Measurements from ENCODE around the gene EXOSC9. TPM values are rescaled to one million over a fixed set of nuclear protein-coding genes. Genes with fewer than 3 reads are reported as not detected.

Gene EXOSC9
- total and polyA plus RNA-seq, 4 donors = 9.1 to 17.7 (median 16.8) TPM

DNA sequence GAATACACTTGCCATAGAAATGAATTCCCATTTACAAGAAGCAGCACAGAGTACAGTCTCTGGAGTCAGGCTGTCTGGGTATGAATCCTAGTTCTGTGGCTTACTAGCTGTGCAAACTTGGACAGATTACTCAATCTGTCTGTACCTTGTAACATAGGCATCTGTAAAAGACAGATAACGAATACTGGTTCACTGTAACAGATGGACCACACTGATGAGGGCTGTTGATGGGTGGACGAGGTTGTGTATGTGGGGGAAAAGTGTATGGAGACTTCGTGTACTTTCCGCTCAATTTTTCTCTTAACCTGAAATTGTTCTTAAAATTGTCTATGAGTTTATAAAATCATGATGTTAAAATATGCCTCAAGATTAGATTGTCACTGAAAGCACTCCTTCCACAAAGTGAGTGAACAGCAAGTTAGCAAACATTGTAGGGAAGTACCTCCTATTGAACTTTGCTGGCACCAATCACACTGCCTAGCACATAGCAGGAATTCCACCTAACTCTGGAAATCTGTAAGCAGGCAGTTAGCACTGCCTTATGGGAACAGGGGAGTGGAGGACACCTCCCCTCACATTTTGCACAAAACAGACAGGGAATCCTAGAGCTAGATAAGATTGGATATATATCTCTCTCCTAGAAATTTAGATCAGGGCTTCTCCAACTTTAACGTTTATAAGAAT lies 6.5 kb upstream of the EXOSC9 start:
- intact Hi-C loops (cut with DNase I) = no loop called here
- no peaks in the 10 kb centered on the region for H3K9me3 ChIP-seq (ENCODE audit: control insufficient read depth, low read length)
- no peak overlapping the region for H3K4me3 ChIP-seq (ENCODE audit: low read length in 2 of 2)
- whole genome bisulfite sequencing, 2 donors = 68 to 71% methylated on average over 5 of the region's 5 CpGs
- ATAC-seq (ENCODE audit: low FRiP score) = no peak
- no peak overlapping the region for H3K27ac ChIP-seq (ENCODE audit: low read depth in 1 of 2, low read length in 2 of 2)
- H3K36me3 ChIP-seq (ENCODE audit: control insufficient read depth in 1 of 2, insufficient read depth in 2 of 2, low read length in 1 of 2) = no peaks in the 10 kb centered on the region
- no peaks in the 10 kb centered on the region for H3K4me1 ChIP-seq (ENCODE audit: control insufficient read depth in 1 of 2, insufficient read depth in 2 of 2, low read length in 2 of 2)
- DNase-seq = no peak
- H3K27me3 ChIP-seq (ENCODE audit: control insufficient read depth in 1 of 2, insufficient read depth in 2 of 2, low read length in 1 of 2) = no peaks in the 10 kb centered on the region

DNA sequence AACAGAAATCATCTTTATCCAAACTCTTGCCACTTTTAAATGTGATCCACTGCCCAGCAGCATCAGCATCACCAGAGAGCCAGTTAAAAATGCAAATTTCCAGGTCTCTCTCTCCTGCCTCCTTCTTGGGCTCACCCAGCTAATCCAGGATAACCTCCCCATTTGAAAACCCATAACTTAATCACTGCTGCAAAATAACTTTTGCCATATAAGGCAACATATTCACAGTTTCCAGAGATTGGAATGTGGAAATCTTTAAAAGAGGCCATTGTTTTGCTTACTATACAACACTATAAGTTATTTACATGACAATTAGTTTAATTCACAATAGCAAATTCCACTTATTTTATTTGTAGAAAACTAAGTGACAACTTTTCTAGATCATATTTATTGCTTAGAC lies 4.8 kb upstream of the EXOSC9 start:
- Histone ChIP-seq H3K27me3 (ENCODE audit: control insufficient read depth in 1 of 2, insufficient read depth in 2 of 2, low read length in 1 of 2) (no peaks in the 10 kb centered on the region), H3K36me3 (ENCODE audit: control insufficient read depth in 1 of 2, insufficient read depth in 2 of 2, low read length in 1 of 2) (no peaks in the 10 kb centered on the region), H3K27ac (ENCODE audit: low read depth in 1 of 2, low read length in 2 of 2) (no peak overlapping the region), H3K9me3 (ENCODE audit: control insufficient read depth, low read length) (no peaks in the 10 kb centered on the region), H3K4me3 (ENCODE audit: low read length in 2 of 2) (no peak overlapping the region), H3K4me1 (ENCODE audit: control insufficient read depth in 1 of 2, insufficient read depth in 2 of 2, low read length in 2 of 2) (no peaks in the 10 kb centered on the region)
- DNase-seq = no peak
- no peak for ATAC-seq (ENCODE audit: low FRiP score)
- intact Hi-C loops (cut with DNase I) = no loop called here

DNA sequence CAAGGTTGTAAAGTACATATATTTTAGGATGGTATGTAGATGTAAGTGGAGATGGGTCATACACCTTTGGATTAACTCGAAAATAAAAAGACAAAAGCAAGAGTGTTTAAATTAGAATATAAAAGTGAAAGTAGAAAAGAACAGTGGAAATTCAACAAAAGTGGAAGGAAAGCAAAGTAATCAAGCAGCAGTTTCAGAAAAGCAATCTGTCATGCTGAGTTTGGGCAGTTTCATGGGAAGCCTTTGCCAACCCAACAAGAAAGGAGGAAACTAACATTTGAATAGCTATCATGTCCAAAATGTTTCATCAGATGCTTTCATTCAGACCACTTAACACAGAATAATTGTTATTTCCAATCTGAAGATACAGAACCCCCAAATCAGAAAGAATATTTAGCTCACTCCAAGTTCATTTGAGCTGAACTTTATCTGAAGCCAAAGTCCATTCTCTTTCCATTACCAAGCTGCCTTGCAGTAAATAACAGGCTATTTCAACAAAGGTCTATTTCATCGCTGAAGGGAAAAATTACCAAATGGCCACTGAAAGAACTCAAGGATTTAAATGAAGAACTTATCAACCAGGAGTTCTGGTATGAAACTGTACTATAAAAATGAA lies 1.8 kb upstream of the EXOSC9 start:
- no peaks in the 10 kb centered on the region for H3K36me3 ChIP-seq (ENCODE audit: control insufficient read depth in 1 of 2, insufficient read depth in 2 of 2, low read length in 1 of 2)
- no peak overlapping the region for H3K4me3 ChIP-seq (ENCODE audit: low read length in 2 of 2)
- no peaks in the 10 kb centered on the region for H3K4me1 ChIP-seq (ENCODE audit: control insufficient read depth in 1 of 2, insufficient read depth in 2 of 2, low read length in 2 of 2)
- DNase-seq (no peak), ATAC-seq (ENCODE audit: low FRiP score) (no peak)
- intact Hi-C loops (cut with DNase I) = no loop called here
- 84 to 85% methylated on average over 2 of the region's 2 CpGs for WGBS, 2 donors
- H3K27me3 ChIP-seq (ENCODE audit: control insufficient read depth in 1 of 2, insufficient read depth in 2 of 2, low read length in 1 of 2) = no peaks in the 10 kb centered on the region
- no peak overlapping the region for H3K27ac ChIP-seq (ENCODE audit: low read depth in 1 of 2, low read length in 2 of 2)
- H3K9me3 ChIP-seq (ENCODE audit: control insufficient read depth, low read length) = no peaks in the 10 kb centered on the region

DNA sequence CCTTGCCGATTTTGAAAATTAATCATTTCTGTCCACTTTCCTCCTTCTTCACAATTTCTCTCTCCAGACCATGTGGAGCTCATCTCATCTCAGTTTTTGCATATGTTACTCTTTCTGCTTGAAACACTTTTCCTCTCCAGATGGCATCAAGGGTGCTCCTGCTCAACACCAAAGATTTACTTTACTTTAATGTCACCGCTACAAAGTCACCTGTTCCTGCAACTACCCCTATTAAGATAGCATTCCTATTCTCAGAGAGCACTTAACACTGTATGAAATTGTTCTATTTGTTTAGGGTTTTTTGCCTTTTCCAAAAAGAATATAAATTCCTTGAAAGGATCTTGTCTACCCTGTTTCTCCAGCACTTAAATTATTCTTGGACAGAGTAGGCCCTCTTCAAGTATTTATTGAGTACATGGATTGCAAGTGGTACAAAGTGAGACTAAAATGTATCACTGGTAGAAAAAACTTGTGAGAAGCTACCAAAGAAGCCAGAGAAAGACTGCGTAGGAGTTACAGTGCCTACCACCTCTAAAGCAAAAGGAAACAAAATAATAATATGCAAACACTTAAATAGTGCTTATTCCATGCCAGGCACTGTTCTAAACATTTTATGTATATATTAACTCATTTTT lies 1.1 kb upstream of the EXOSC9 start:
- peak overlapping the region in 1 of 2 donors; percentile 69 for H3K4me3 ChIP-seq (ENCODE audit: low read length in 2 of 2)
- intact Hi-C loops (cut with DNase I) = loop anchor here in 1 of 2 donors (5.0 kb wide), 1 partner anchor 103 kb away; the partner anchor contains the start of gene ANXA5
- no peaks in the 10 kb centered on the region for H3K27me3 ChIP-seq (ENCODE audit: control insufficient read depth in 1 of 2, insufficient read depth in 2 of 2, low read length in 1 of 2)
- WGBS, 2 donors = 82 to 89% methylated on average over 3 of the region's 3 CpGs
- H3K27ac ChIP-seq (ENCODE audit: low read depth in 1 of 2, low read length in 2 of 2) = peak overlapping the region in 1 of 2 donors; percentile 96
- H3K4me1 ChIP-seq (ENCODE audit: control insufficient read depth in 1 of 2, insufficient read depth in 2 of 2, low read length in 2 of 2) = no peaks in the 10 kb centered on the region
- no peak for ATAC-seq (ENCODE audit: low FRiP score)
- peaks cover 0 to 4% of the 10 kb centered on the region in 2 donors for H3K36me3 ChIP-seq (ENCODE audit: control insufficient read depth in 1 of 2, insufficient read depth in 2 of 2, low read length in 1 of 2)
- no peaks in the 10 kb centered on the region for H3K9me3 ChIP-seq (ENCODE audit: control insufficient read depth, low read length)
- no peak for DNase-seq

DNA sequence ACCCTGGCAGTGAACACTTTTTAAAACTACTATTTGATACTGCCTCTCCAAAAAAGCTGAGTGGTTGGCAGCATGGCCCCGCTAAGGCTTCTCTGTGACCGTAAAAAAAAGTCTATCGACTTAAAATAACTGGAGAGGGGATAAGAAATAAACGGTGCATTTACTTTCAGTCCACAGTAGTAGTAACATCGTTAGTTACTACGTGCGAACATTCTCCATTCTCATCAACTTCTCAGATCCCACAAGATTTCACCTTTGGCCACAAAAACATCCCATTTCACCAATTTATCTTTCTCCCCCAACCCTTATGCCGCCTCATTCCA lies 524 bp upstream of the EXOSC9 start:
- 14 to 18% methylated on average over 8 of the region's 8 CpGs for WGBS, 2 donors
- H3K36me3 ChIP-seq (ENCODE audit: control insufficient read depth in 1 of 2, insufficient read depth in 2 of 2, low read length in 1 of 2) = peaks cover 0 to 4% of the 10 kb centered on the region in 2 donors
- H3K27ac ChIP-seq (ENCODE audit: low read depth in 1 of 2, low read length in 2 of 2) = peak overlapping the region; percentile 85 to 96
- DNase-seq = no peak
- no peaks in the 10 kb centered on the region for H3K27me3 ChIP-seq (ENCODE audit: control insufficient read depth in 1 of 2, insufficient read depth in 2 of 2, low read length in 1 of 2)
- intact Hi-C loops (cut with DNase I) = loop anchor here in 1 of 2 donors (5.0 kb wide), 1 partner anchor 103 kb away; the partner anchor contains the start of gene ANXA5
- ATAC-seq (ENCODE audit: low FRiP score) = peak; percentile 30
- H3K9me3 ChIP-seq (ENCODE audit: control insufficient read depth, low read length) = no peaks in the 10 kb centered on the region
- no peaks in the 10 kb centered on the region for H3K4me1 ChIP-seq (ENCODE audit: control insufficient read depth in 1 of 2, insufficient read depth in 2 of 2, low read length in 2 of 2)
- peak overlapping the region; percentile 67 to 69 for H3K4me3 ChIP-seq (ENCODE audit: low read length in 2 of 2)

DNA sequence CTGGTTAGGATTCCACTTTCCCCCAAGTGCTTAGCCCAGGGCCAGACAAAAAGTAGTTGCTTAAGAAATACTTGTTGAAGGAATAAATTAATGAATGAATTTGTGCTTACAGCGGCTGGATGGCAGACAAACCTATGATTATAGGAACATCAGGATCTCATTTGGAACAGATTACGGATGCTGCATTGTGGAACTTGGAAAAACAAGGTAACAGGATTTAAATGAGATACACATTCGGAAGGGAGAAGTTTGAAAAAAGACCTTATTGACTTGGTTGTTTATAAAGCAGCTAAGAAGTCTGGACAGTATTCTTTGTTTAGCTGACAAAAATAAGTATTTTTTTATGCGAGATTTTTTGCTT lies 572 bp downstream of the EXOSC9 start:
- H3K27ac ChIP-seq (ENCODE audit: low read depth in 1 of 2, low read length in 2 of 2) = no peak overlapping the region
- no peaks in the 10 kb centered on the region for H3K4me1 ChIP-seq (ENCODE audit: control insufficient read depth in 1 of 2, insufficient read depth in 2 of 2, low read length in 2 of 2)
- no peak for DNase-seq
- ATAC-seq (ENCODE audit: low FRiP score) = no peak
- intact Hi-C loops (cut with DNase I) = loop anchor here in 1 of 2 donors (5.0 kb wide), 1 partner anchor 104 kb away; the partner anchor contains the start of gene ANXA5
- peaks cover 0 to 4% of the 10 kb centered on the region in 2 donors for H3K36me3 ChIP-seq (ENCODE audit: control insufficient read depth in 1 of 2, insufficient read depth in 2 of 2, low read length in 1 of 2)
- H3K27me3 ChIP-seq (ENCODE audit: control insufficient read depth in 1 of 2, insufficient read depth in 2 of 2, low read length in 1 of 2) = no peaks in the 10 kb centered on the region
- peak overlapping the region; percentile 59 to 69 for H3K4me3 ChIP-seq (ENCODE audit: low read length in 2 of 2)
- 10 to 13% methylated on average over 4 of the region's 4 CpGs for WGBS, 2 donors
- H3K9me3 ChIP-seq (ENCODE audit: control insufficient read depth, low read length) = no peaks in the 10 kb centered on the region

DNA sequence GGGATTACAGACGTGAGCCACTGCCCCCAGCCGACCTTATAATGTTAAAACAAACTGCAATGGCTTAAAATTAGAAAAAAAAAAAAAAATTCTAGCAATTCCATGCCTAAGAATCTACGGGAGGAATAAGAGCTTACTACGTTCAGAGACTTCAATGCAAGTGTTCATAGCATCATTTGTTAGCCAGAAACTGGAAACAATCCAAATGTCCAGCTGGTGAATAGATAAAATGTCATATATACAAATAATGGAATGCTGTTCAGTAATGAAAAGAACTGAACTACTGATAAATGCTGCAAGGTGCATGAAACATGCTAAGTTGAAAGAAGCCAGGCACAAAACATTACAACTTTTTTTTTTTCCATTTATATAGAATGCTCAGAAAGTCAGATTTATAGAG lies 5.3 kb downstream of the EXOSC9 start:
- 81 to 82% methylated on average over 4 of the region's 4 CpGs for WGBS, 2 donors
- no peak overlapping the region for H3K27ac ChIP-seq (ENCODE audit: low read depth in 1 of 2, low read length in 2 of 2)
- no peak overlapping the region for H3K4me3 ChIP-seq (ENCODE audit: low read length in 2 of 2)
- H3K36me3 ChIP-seq (ENCODE audit: control insufficient read depth in 1 of 2, insufficient read depth in 2 of 2, low read length in 1 of 2) = peaks cover 1 to 8% of the 10 kb centered on the region in 2 donors
- H3K4me1 ChIP-seq (ENCODE audit: control insufficient read depth in 1 of 2, insufficient read depth in 2 of 2, low read length in 2 of 2) = no peaks in the 10 kb centered on the region
- H3K9me3 ChIP-seq (ENCODE audit: control insufficient read depth, low read length) = no peaks in the 10 kb centered on the region
- H3K27me3 ChIP-seq (ENCODE audit: control insufficient read depth in 1 of 2, insufficient read depth in 2 of 2, low read length in 1 of 2) = no peaks in the 10 kb centered on the region
- intact Hi-C loops (cut with DNase I) = no loop called here
- ATAC-seq (ENCODE audit: low FRiP score) (no peak), DNase-seq (no peak)

DNA sequence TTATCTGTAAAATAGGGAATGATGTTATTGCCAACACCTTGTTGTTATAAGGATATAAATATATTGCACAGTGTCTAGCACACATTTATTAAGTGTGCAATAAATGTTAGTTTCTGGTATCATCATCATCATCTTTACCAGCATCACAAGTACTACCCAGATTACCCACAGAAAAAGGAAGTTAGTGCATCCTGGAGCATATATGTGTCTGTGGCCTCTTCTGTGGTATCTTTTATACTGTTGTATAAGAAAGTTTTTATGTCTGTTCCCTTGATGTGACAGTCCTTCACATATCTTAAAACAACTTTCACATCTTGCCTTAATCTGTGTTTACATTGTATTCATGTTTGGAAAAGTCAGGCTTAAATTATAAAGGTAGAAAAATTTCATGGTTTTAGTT lies 10.0 kb downstream of the EXOSC9 start:
- Histone ChIP-seq H3K27me3 (ENCODE audit: control insufficient read depth in 1 of 2, insufficient read depth in 2 of 2, low read length in 1 of 2) (no peaks in the 10 kb centered on the region), H3K36me3 (ENCODE audit: control insufficient read depth in 1 of 2, insufficient read depth in 2 of 2, low read length in 1 of 2) (peaks cover 4 to 10% of the 10 kb centered on the region in 2 donors), H3K27ac (ENCODE audit: low read depth in 1 of 2, low read length in 2 of 2) (no peak overlapping the region), H3K9me3 (ENCODE audit: control insufficient read depth, low read length) (no peaks in the 10 kb centered on the region), H3K4me3 (ENCODE audit: low read length in 2 of 2) (no peak overlapping the region), H3K4me1 (ENCODE audit: control insufficient read depth in 1 of 2, insufficient read depth in 2 of 2, low read length in 2 of 2) (no peaks in the 10 kb centered on the region)
- intact Hi-C loops (cut with DNase I) = no loop called here
- DNase-seq (no peak), ATAC-seq (ENCODE audit: low FRiP score) (no peak)

DNA sequence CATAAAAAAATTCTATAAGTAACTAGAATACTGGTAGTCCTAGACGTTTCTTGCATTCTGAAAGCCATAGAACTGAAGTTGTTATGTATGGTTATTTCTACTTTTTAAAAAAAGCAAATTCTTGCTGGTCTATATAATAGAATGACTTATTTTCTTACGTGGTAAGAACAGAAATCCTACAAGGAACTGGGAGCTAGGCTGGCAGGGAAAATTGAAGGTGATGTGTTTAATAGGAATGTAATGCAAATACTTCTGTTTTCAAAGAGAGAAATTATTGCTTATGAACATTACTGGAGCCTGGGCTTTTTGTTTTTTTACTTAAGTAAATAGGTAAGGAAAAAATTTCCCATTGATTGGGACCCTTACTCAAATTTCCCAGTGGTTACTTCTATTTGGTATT lies 13.6 kb downstream of the EXOSC9 start:
- DNase-seq (no peak), ATAC-seq (ENCODE audit: low FRiP score) (no peak)
- Histone ChIP-seq H3K4me3 (ENCODE audit: low read length in 2 of 2) (no peak overlapping the region), H3K9me3 (ENCODE audit: control insufficient read depth, low read length) (no peaks in the 10 kb centered on the region), H3K27me3 (ENCODE audit: control insufficient read depth in 1 of 2, insufficient read depth in 2 of 2, low read length in 1 of 2) (no peaks in the 10 kb centered on the region), H3K36me3 (ENCODE audit: control insufficient read depth in 1 of 2, insufficient read depth in 2 of 2, low read length in 1 of 2) (peaks cover 6 to 9% of the 10 kb centered on the region in 2 donors), H3K4me1 (ENCODE audit: control insufficient read depth in 1 of 2, insufficient read depth in 2 of 2, low read length in 2 of 2) (no peaks in the 10 kb centered on the region), H3K27ac (ENCODE audit: low read depth in 1 of 2, low read length in 2 of 2) (no peak overlapping the region)
- intact Hi-C loops (cut with DNase I) = no loop called here
- WGBS, 2 donors = 64 to 71% methylated on average over 2 of the region's 2 CpGs

Measured in aorta (tissue), 5 donors.